DLD1 (cell line): ENCODE measurements around the gene PKD1L1.

Experiments used
- in situ Hi-C: cut with HindIII; loops from 2 replicates; pipeline ENCODE4 v1.10.0; 2017; ENCODE audit warnings: low sequenced_read_pairs

Gene PKD1L1

GRCh38 chr7:47832105-47832715 is 116.1 kb downstream of the PKD1L1 start:
- in situ Hi-C loops: no loop called here

DNA sequence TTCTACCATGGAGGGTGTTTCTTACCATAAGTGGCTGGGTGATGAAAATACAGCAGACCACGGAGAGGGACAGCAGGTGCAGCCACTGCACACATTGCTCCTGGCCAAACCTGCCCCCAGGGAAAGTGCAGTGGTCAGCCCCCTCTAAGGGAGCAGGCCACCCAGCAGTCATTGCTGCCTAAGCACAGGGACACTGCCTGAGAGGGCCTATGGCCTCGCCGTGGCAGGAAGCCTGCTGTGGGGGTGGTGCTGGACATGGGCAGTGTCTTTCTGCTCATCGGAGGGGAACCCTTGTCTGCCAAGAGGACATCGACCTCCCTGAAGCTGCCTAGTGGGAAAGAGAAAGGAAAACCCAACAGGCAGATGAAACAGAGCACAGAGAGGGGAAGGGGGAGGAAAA is 118.3 kb downstream of the PKD1L1 start:
- in situ Hi-C loops: no loop called here

GRCh38 chr7:47827871-47828270 is 120.4 kb downstream of the PKD1L1 start:
- in situ Hi-C loops: no loop called here

- in situ Hi-C loops: no loop called here
Measured at GRCh38 chr7:47827351-47827756, 120.9 kb downstream of the PKD1L1 start.

DNA sequence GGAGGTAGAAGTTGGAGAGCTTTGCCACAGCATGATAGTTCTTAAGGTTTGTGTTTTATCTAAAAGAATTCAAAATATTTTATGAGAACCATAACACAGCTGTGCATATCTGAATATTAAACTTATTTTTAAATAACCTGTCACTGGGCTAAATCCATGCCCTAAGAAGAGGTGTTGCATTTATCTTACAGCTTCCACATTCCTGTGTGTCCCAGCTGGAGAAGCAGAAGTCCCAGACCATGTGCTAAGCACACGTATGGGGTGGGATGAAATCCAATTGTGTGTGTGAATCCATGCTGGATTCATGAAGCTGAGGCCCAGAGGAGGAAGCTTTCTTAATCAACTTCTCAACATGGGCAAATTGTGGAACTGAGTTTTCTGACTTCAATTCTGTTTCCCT is 121.5 kb downstream of the PKD1L1 start:
- in situ Hi-C loops: no loop called here

- in situ Hi-C loops: no loop called here
Measured at GRCh38 chr7:47819607-47819920, 128.7 kb downstream of the PKD1L1 start.

DNA sequence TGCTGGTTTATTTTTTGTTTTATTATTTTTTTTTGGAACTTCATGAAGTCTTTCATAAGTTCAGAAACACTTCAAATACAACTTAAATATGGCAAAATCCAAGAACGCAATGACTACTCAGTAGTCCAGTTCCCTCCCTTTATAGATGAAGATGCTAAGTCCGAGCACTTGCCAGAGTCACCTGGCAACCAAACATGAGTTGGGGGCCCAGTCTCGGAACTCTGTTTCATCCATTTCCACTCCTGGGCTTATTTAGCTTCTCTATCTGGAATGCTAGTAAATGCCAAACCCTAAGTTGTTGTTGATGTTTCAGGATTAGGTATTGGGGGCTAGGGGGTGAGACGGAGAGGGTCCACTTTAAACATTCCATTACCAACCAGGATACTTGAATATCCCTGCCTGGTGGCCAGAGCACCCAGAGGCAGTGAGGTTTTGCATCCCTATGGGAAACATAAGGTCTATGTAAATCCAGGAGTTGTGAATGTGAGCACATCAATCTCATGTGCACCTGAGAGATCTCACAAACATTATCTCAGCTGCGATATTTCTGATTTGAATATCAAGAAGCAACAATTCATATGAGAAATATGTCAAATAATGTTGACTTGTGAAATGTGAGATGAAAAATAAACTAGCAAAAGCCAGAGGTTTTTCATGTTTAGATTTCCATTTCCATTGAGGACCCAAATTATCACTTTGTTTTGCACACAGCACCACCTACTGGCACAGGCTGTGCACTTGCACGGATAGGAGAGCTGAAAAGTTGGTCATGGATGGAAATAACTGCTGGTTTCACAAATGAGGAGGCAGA is 129.3 kb downstream of the PKD1L1 start:
- in situ Hi-C loops: no loop called here

DNA sequence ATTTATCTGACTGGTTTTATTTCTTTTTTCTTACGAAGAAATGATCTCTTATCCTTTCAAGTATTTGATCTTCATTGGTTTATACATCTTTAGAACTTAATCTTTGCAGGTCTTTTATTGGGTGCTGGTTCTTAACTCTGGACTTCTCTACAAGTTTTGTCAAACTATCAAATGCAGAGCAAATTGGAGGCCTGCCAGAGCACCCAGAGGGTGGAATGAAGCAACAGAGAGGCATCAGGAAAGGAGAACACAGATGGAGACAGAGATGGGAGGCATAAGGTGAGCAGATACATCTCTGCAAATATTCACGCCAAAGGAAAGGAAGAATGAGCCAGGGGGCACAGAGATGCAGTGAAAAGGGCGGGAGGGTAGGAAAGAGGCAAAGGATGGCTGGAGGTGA is 130.3 kb downstream of the PKD1L1 start:
- in situ Hi-C loops: no loop called here

- in situ Hi-C loops: no loop called here
Measured at GRCh38 chr7:47816647-47817046, 131.6 kb downstream of the PKD1L1 start.

DNA sequence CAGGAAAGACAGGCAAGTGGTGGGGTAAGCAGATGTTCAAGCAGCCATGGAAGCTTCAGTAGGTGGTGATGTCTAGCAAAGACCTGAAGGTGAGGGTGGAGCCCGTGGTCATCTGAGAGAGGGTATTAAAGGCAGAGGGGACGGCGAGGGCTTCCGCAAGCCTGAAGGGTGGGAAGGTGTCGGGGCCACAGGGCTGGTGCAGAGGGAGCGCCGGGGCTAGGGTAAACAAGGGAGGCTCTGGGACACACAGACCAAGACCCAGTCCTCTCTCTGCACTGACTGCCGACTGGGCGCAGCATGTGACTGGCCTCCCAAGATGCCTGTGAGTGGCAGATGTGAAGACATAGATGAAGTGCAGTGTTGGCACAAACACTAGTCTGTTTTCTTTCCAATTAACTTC is 132.4 kb downstream of the PKD1L1 start:
- in situ Hi-C loops: no loop called here

DNA sequence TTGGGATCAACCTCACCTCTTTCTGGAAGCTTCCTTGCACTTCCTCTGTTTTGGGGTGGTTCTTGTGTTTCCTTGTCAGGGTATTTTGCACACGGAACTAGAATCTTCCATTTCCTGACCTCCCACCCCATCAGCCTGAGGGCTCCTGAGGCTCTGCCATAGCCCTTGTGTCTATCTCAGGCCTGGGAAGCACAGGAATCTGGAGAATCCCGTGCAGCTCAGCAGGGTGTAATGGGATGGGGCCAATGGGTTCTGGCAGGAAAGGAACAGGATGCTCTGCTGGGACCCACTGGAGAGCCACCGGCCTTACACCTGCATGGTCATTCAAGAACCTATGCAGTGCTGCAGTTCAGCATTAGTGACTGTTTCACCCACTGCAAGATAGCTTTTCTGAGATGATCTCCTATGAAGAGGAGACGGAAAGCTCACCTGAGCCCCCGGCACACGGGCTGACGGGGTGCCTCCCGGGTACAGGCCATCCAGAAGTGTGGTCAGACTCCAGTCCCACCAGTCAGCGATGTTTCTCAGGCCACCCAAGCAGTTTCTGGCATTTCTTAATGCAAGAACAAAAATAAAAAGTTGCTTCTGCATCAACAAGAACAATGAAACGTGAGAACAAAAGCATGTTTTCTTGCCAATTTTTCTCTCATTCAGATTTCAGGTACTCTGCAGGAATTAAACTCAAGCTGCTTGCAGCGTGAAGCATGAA is 133.2 kb downstream of the PKD1L1 start:
- in situ Hi-C loops: no loop called here

GRCh38 chr7:47813620-47814260 is 134.5 kb downstream of the PKD1L1 start:
- in situ Hi-C loops: no loop called here

DNA sequence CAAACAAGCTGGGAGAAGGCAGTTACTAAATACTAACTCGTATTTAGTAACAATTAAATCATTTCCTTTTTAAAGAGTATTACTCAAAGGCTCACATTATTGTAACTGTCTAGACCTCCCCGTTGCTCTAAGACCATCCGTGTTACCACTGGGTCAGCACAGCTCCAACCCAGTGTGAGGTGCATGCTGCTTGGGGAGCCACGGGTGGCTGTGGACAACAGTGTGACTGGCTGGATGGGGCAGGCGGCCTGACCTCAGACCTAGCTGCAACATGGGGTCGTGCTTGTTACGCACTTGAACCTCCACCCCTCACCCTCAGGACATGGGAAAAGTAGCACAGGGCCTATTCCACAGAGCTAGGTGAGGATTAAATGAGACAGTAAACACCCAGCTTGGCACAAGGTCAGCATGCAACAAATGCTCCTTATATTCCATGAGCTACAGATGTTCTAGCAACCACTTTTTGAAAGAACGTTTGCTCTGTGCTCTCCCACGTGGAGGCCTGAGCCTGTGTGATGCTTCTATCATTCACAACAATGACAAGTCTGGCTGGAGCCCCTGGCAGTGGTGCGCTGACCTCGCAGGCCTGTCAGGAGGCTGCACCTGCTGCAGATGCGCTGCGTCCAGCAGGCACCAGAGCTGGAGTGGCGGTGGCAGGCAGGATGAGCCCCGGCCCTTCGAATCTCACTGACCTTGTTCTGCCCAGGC is 135.7 kb downstream of the PKD1L1 start:
- in situ Hi-C loops: no loop called here

- in situ Hi-C loops: no loop called here
Measured at GRCh38 chr7:47811632-47812380, 136.5 kb downstream of the PKD1L1 start.

DNA sequence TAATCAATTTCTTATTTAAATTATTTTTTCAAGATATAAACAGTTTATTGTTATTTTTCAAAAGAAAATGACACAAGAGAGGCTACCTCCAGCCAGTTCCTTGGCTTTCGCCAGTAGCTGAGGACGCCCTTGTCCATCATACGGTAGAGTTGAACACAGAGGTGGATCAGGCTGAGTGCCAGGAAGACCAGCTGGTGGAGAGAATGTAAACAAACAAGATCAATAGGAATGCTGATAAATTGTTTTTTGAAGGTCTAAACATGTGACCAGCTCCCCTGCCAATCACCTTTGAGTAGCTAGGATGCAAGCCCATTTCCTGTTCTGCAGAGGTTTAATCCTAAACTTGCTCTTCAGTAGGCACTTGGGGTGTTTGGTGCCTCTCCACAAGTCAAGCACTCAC is 138.9 kb downstream of the PKD1L1 start:
- in situ Hi-C loops: no loop called here

DNA sequence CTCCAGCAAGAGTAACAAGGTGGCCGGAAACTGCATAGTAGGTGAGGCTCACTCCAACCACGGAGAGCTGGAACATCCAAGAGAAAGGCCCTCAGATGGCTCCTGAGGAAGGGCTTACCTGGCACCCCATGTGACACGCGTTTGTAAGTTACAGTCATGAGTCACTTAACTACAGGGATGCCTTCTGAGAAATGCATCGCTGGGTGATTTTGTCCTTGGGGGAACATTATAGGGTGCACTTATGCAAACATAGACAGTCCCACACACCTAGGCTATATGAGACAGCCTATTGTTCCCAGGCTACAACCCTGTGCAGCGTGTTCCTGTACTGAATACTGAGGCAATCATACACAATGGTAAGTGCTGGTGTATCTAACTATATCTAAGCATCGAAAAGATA is 139.9 kb downstream of the PKD1L1 start:
- in situ Hi-C loops: no loop called here

DNA sequence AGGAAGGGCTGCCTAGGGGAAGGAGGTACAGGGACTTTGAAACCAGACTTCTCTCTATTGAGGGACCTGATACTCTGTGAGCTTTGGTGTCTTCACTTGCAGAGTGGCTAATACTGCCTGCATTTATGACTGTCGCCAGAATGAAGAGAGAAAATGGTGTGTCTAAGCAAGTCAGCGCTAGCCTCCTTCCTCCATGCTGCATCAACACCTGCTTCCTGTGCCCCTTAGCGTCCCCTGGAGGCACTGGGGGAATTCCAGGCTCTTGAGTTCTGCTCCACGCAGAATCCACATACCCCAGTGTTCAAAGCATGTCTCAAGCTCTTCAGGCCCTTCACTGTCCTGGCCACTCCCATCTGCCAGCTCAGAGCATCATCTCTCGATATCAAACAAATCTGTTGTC is 140.5 kb downstream of the PKD1L1 start:
- in situ Hi-C loops: no loop called here

DNA sequence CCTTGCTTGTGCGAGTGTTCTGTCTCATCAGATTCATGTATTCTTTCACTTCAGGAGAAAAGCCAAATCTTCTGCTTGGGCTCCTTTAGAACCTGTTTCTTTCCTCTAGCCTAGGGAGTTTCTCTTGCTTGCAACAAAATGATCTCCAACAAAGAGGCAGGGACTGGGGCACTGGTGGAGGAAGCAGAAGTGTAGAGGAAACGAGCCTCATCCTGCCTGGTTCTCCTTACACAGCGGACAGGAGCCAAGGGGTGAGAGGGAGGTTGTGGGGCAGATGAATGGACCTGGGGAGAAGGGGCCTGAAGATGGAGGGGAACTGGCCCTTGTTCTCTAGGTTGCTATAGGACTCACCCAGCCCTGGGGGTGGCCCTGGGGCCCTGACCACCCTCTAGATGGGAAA is 141.1 kb downstream of the PKD1L1 start:
- in situ Hi-C loops: no loop called here

DNA sequence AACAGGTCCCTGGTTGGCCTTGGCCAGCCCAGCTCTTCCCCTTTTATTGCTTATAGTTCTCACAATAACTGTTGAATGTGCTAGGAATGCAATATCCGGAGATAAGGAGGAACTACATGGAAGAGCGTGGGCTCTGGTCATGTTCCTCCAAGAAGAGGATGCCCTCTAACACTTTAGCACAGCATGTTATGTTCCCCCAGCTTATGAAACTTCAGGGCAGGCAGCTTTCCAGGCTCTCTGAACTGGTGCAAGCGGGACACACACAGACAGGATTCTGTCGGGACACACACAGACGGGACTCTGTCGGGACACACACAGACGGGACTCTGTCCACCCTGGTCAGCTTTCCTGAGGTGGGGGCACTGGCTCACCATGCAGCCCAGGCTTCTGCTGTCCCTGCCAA is 141.6 kb downstream of the PKD1L1 start:
- in situ Hi-C loops: no loop called here

DNA sequence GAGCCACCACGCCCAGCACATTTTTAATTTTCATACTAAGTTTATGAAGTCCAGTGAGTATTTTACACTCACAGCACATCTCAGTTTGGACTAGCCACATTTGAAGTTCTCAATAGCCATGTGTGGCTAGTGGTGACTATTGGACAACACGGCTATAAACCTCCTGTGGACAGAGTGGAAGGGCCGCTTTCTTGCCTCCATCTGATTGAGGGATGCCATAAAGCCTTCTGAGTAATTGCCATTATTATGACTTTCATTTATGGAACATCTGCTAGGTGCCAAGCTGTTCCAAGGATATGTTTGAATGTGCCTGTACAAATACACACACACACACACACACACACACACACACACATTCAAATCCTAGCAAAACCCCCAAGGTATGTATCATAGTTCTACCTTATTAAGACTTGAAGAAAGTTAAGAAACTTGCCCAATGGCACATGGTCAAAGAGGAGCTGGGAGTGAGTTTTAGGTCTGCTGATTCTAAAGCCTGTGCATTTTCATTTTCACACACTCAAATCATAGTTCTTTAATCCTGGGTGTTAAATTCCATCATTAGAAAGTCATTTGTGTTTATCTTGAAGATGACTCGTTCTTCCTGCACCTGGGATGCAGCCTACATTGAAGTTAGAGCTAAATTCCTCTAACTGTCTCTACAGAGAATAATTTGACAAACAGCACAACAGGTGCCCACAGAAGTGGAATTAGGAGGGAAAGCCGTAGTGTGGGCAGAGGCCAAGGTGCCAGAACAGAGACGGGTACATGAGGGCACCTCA is 143.3 kb downstream of the PKD1L1 start:
- in situ Hi-C loops: no loop called here
